K562 (cell line): Measurements from ENCODE around the gene LHPP. TPM values are rescaled to one million over a fixed set of nuclear protein-coding genes. Genes with fewer than 3 reads are reported as not detected.

Source experiments
- ATAC-seq: fragments of 200-7000 bp; cut with Tn5 transposase; 3 replicates; pipeline ENCODE4 v1.9.1; 2020; ENCODE audit warnings: moderate library complexity
- BruUV-seq: library from RNA; stranded (reverse); fragments of 400-500 nt; replicated peaks from 2 replicates; lab custom pipeline; 2021; lab: Mats Ljungman, UMichigan
- CTCF ChIA-PET: fragments of 300-600 bp; formaldehyde crosslinking; extraction: SDS; loops from one replicate; lab custom pipeline; 2021; ENCODE audit warnings: low intra/inter-chr PET ratio; lab: Yijun Ruan, JAX
- POLR2A ChIA-PET: fragments of 300-600, 350-650 bp; sonication (Branson Sonifier 250); formaldehyde crosslinking; extraction: SDS; loops from one replicate; lab custom pipeline; 2021; ENCODE audit warnings: antibody characterized with exemption, inconsistent platforms; lab: Yijun Ruan, JAX
- DNase-seq, 4 experiments: peaks; one replicate each; pipeline versions ENCODE4 v3.0.0 to v3.0.0-alpha.2; 2011 to 2018; ENCODE audit warnings: low spot score in 3 of 4, mixed read lengths in 3 of 4; ENCODE audit errors: extremely low read depth in 1 of 4
- FAIRE-seq: peaks from 2 replicates; lab custom pipeline; 2011; peaks lifted over from hg19 to GRCh38; lab: Jason Lieb, UNC
- H2AFZ ChIP-seq: 2 replicates; pipeline ENCODE4 v1.6.0; 2011; ENCODE audit warnings: low read depth, low read length, control low read depth, inconsistent platforms
- H3K27ac ChIP-seq: fragments of 200-600 bp; 3 replicates; pipeline ENCODE4 v1.8.0; 2011; ENCODE audit warnings: low read depth, mild to moderate bottlenecking, control low read depth, inconsistent platforms, low read length, moderate library complexity, mixed read lengths; ENCODE audit errors: extremely low read depth
- H3K27me3 ChIP-seq, 2 experiments: fragments of 300-600 bp in 1 of 2; 2 replicates in 1 of 2; 3 replicates in 1 of 2; pipeline versions ENCODE4 v1.6.0 to v1.8.0; 2011; ENCODE audit warnings: inconsistent platforms in 2 of 2, low read length in 2 of 2, mild to moderate bottlenecking in 1 of 2, mixed read lengths in 1 of 2, moderate library complexity in 1 of 2; ENCODE audit not compliant: control insufficient read depth in 2 of 2, insufficient read depth in 2 of 2
- H3K36me3 ChIP-seq: fragments of 300-600 bp; 3 replicates; pipeline ENCODE4 v1.8.0; 2011; ENCODE audit warnings: mild to moderate bottlenecking, low read length, inconsistent platforms; ENCODE audit not compliant: control insufficient read depth, insufficient read depth
- H3K4me1 ChIP-seq, 2 experiments: fragments of 200-600 bp in 1 of 2; replicated peaks in 1 of 2; 2 replicates in 1 of 2; 3 replicates in 1 of 2; pipeline versions ENCODE4 v1.5.1 to v1.8.0; 2011; ENCODE audit warnings: inconsistent platforms in 2 of 2, low read length in 2 of 2, mild to moderate bottlenecking in 1 of 2, mixed read lengths in 1 of 2, moderate library complexity in 1 of 2; ENCODE audit not compliant: control insufficient read depth in 2 of 2, insufficient read depth in 2 of 2
- H3K4me2 ChIP-seq: 2 replicates; pipeline ENCODE4 v1.6.1; 2011; ENCODE audit warnings: low read length, control low read depth, inconsistent platforms, mixed read lengths; ENCODE audit not compliant: insufficient read depth
- H3K4me3 ChIP-seq: fragments of 200-600 bp; sonication (generic), shearing (Covaris generic); 2 replicates; pipeline ENCODE4 v1.5.1; 2016; ENCODE audit warnings: control low read depth, inconsistent platforms
- H3K79me2 ChIP-seq: fragments of 200-600 bp; 3 replicates; pipeline ENCODE4 v1.8.0; 2011; ENCODE audit warnings: low read length, inconsistent platforms; ENCODE audit not compliant: control insufficient read depth, insufficient read depth
- H3K9ac ChIP-seq, 2 experiments: 2 replicates each; pipeline versions ENCODE4 v1.6.0 to v1.6.1; 2011; ENCODE audit warnings: low read depth in 2 of 2, low read length in 2 of 2, control low read depth in 1 of 2, inconsistent platforms in 1 of 2, mild to moderate bottlenecking in 1 of 2, mixed read lengths in 1 of 2; ENCODE audit not compliant: insufficient read depth in 1 of 2
- H3K9me1 ChIP-seq: one replicate; pipeline ENCODE4 v1.6.0; 2011; ENCODE audit warnings: inconsistent platforms, mild to moderate bottlenecking, low read length, moderate library complexity; ENCODE audit not compliant: control insufficient read depth, insufficient read depth
- H3K9me3 ChIP-seq: replicated peaks from 2 replicates; pipeline ENCODE4 v1.5.1; 2011; ENCODE audit warnings: low read depth, low read length, inconsistent platforms; ENCODE audit not compliant: control insufficient read depth, insufficient read depth
- H4K20me1 ChIP-seq: replicated peaks from 2 replicates; pipeline ENCODE4 v1.6.1; 2011; ENCODE audit warnings: low read length, inconsistent platforms, mixed read lengths; ENCODE audit not compliant: control insufficient read depth, insufficient read depth
- ARID2 ChIP-seq: fragments of 450-650 bp; IDR thresholded peaks from 2 replicates; pipeline ENCODE4 v1.6.1; 2017; ENCODE audit warnings: antibody characterized with exemption, mild to moderate bottlenecking
- DDX20 ChIP-seq: fragments of 450-650 bp; IDR thresholded peaks from 2 replicates; pipeline ENCODE4 v1.6.1; 2016; ENCODE audit warnings: missing genetic modification characterization, low read depth, mild to moderate bottlenecking, missing compliant biosample characterization, moderate library complexity
- ESRRA ChIP-seq: fragments of 450-650 bp; IDR thresholded peaks from 2 replicates; pipeline ENCODE4 v1.6.1; 2014; ENCODE audit warnings: low read depth, mild to moderate bottlenecking, moderate library complexity, borderline replicate concordance
- ESRRB ChIP-seq: fragments of 250-450 bp; sonication (Bioruptor Pico); IDR thresholded peaks from 2 replicates; pipeline ENCODE4 v1.5.0; 2020; ENCODE audit warnings: mild to moderate bottlenecking, moderate library complexity, borderline replicate concordance
- FOXJ2 ChIP-seq: fragments of 200-800 bp; sonication (Bioruptor generic); IDR thresholded peaks from 2 replicates; pipeline ENCODE4 v1.6.1; 2016; ENCODE audit warnings: missing genetic modification characterization, missing compliant biosample characterization
- NEUROD1 ChIP-seq: fragments of 150-350 bp; IDR thresholded peaks from 2 replicates; pipeline ENCODE4 v1.6.1; 2014; ENCODE audit warnings: borderline replicate concordance, low read length, low read depth; ENCODE audit not compliant: partially characterized antibody
- NFE2 ChIP-seq: IDR thresholded peaks from 2 replicates; pipeline ENCODE4 v1.6.1; 2014; ENCODE audit warnings: antibody characterized with exemption, low read depth
- NFIX ChIP-seq: fragments of 250-450 bp; sonication (Bioruptor Pico); IDR thresholded peaks from 2 replicates; pipeline ENCODE4 v1.4.0; 2020; ENCODE audit warnings: low read depth, mild to moderate bottlenecking, moderate library complexity
- NFRKB ChIP-seq: fragments of 450-650 bp; IDR thresholded peaks from 2 replicates; pipeline ENCODE4 v1.6.1; 2016; ENCODE audit warnings: low read depth
- NR1H2 ChIP-seq: sonication (generic); formaldehyde crosslinking; IDR thresholded peaks from 2 replicates; pipeline ENCODE4 v1.4.0; 2020; ENCODE audit warnings: mild to moderate bottlenecking, missing genetic modification reagents
- NR2C2 ChIP-seq, 2 experiments: fragments of 200-800 bp in 1 of 2; sonication (Bioruptor generic) in 1 of 2; sonication (generic) in 1 of 2; formaldehyde crosslinking in 1 of 2; IDR thresholded peaks; 2 replicates each; pipeline versions ENCODE4 v1.6.1 to v1.8.0; 2016 to 2022; ENCODE audit warnings: mild to moderate bottlenecking in 1 of 2, missing compliant biosample characterization in 1 of 2, missing genetic modification characterization in 1 of 2, missing genetic modification reagents in 1 of 2
- POLR2H ChIP-seq: IDR thresholded peaks from 2 replicates; pipeline ENCODE4 v1.6.1; 2016; ENCODE audit warnings: missing genetic modification characterization, low read depth, mild to moderate bottlenecking, control low read depth, missing compliant biosample characterization, moderate library complexity
- PRMT5 ChIP-seq: sonication (generic); formaldehyde crosslinking; IDR thresholded peaks from 2 replicates; pipeline ENCODE4 v1.5.0; 2020; ENCODE audit warnings: missing genetic modification reagents
- SAP30 ChIP-seq: fragments of 200-600 bp; sonication (generic); IDR thresholded peaks from 2 replicates; pipeline ENCODE4 v1.6.1; 2012; ENCODE audit warnings: borderline replicate concordance, low read depth, mild to moderate bottlenecking, moderate library complexity, low read length, control low read depth, inconsistent platforms; ENCODE audit not compliant: insufficient read depth, poor library complexity, severe bottlenecking
- SIN3A ChIP-seq, 2 experiments: fragments of 150-350 bp in 1 of 2; IDR thresholded peaks; 2 replicates each; pipeline ENCODE4 v1.6.1; 2011 to 2016; ENCODE audit warnings: borderline replicate concordance in 2 of 2, low read depth in 2 of 2, low read length in 2 of 2, mild to moderate bottlenecking in 2 of 2, moderate library complexity in 2 of 2; ENCODE audit not compliant: control insufficient read depth in 1 of 2
- SMAD4 ChIP-seq: fragments of 250-450 bp; sonication (Bioruptor Pico); conservative IDR thresholded peaks from 2 replicates; pipeline ENCODE4 v1.8.0; 2021; ENCODE audit warnings: inconsistent platforms, mild to moderate bottlenecking, moderate library complexity
- SMARCA4 ChIP-seq: fragments of 450-650 bp; IDR thresholded peaks from 2 replicates; pipeline ENCODE4 v1.6.1; 2016
- SNAPC5 ChIP-seq: fragments of 250-450 bp; sonication (Bioruptor Pico); IDR thresholded peaks from 2 replicates; pipeline ENCODE4 v1.8.0; 2021; ENCODE audit warnings: moderate library complexity, mild to moderate bottlenecking, inconsistent platforms
- ZBED1 ChIP-seq: IDR thresholded peaks from 2 replicates; pipeline ENCODE4 v1.6.1; 2014
- ZNF778 ChIP-seq: fragments of 450-650 bp; formaldehyde crosslinking; IDR thresholded peaks from 2 replicates; pipeline ENCODE4 v1.4.0; 2020; ENCODE audit warnings: mild to moderate bottlenecking, moderate library complexity
- ZNF79 ChIP-seq: fragments of 250-450 bp; sonication (Bioruptor Pico); IDR thresholded peaks from 2 replicates; pipeline ENCODE4 v1.4.0; 2020; ENCODE audit warnings: low read depth, mild to moderate bottlenecking, moderate library complexity
- WGBS: fragments of 100-300 bp; shearing (Covaris generic); methylation state at CpG from one replicate; pipeline ENCODE4 v1.1.6; 2016; ENCODE audit warnings: low coverage, mixed read lengths; ENCODE audit not compliant: insufficient coverage; ENCODE audit errors: missing lambda C conversion rate; 5-methylcytosine and 5-hydroxymethylcytosine counted together
- in situ Hi-C: fragments of 300-500 bp; cut with MboI; formaldehyde crosslinking; loops from 4 replicates; pipeline ENCODE4 v1.15.0; 2018; ENCODE audit warnings: inconsistent platforms, mixed read lengths
- intact Hi-C: fragments of 100-400 bp; cut with micrococcal nuclease; formaldehyde crosslinking; loops from 2 replicates; pipeline ENCODE4 v1.14.2; 2022
- polyA plus RNA-seq, 8 experiments: library from polyadenylated mRNA; depleted of rRNA in 4 of 8; stranded (reverse) in 5 of 8; unstranded in 3 of 8; fragments of >200 nt; fragmentation: Nextera tagmentation in 2 of 8; fragmentation: Illumina TruSeq in 1 of 8; extraction: Ambion mirVana in 2 of 8; extraction: Trizol in 1 of 8; gene quantifications; 2 replicates each; pipeline versions ENCODE4 v1.2.1 to v1.2.3, GENCODE V29; 2011 to 2014; ENCODE audit warnings: inconsistent platforms in 1 of 8, missing spikeins in 1 of 8
- total RNA-seq, 7 experiments: library from RNA; depleted of rRNA in 6 of 7; stranded (reverse); fragments of >200 nt in 6 of 7; fragmentation: Illumina TruSeq in 2 of 7; extraction: Trizol in 2 of 7; gene quantifications; 2 replicates each; pipeline versions ENCODE4 v1.2.1 to v1.2.3, GENCODE V29; 2011 to 2021; ENCODE audit warnings: low replicate concordance in 1 of 7
- TF ChIP-seq, protein P1 (sequence below): fragments of 250-450 bp; sonication (Bioruptor Pico); IDR thresholded peaks from 2 replicates; pipeline ENCODE4 v1.8.0; 2021; ENCODE audit warnings: mild to moderate bottlenecking, moderate library complexity

Gene LHPP
- total and polyA plus RNA-seq, 9 of the 15 experiments (the other 6 are each of a cell fraction or from before 2014, with no cell fraction given) = 0.34 to 7.4 (median 3.0) TPM

DNA sequence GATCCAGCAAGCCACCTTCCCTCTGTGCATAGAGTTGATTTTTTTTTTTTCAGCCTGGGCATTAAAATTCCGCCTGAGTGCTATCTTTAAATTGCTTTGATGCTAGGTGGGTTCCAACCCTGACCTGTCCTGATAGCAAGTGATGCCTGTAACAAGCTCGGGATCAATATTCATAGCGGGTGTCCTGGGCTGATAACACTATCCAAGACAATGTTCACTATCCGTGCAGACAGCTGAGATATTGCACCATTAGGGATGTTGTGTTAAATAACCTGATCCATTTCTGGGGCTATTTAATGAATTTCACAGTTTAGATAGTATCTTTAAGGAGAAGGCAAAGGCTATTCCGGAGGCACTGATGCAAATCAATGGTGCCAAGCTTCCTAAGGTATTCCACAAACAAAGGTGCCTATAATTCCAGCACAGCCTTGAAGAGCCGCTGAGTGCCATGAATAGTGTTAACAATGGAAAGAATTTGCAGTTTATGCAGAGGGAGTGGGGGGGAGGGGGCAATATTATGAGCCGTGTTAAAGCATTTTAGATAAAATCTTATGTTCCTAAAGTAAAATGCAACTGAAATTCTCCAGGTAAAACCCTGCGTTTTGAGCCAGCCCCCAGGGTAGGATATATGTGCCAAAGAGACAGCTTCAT, 7.5 kb upstream of the LHPP start:
- no peaks in the 10 kb centered on the region for H3K9me3 ChIP-seq
- no peak overlapping the region; the same call in 1 of the 2 replicates for H3K4me2 ChIP-seq
- no peaks in the 10 kb centered on the region for H3K36me3 ChIP-seq
- FAIRE-seq (no peak), DNase-seq (peak; percentile 21 to 62 (median 56)), ATAC-seq (peak; percentile 45; the same call in 2 of the 3 replicates)
- H3K27me3 ChIP-seq = no peaks in the 10 kb centered on the region
- BruUV-seq = no TSS peak
- no peaks in the 10 kb centered on the region for H3K9me1 ChIP-seq
- WGBS = 4% methylated on average over 8 of the region's 8 CpGs
- CTCF ChIA-PET = no interaction called here
- POLR2A ChIA-PET = interaction anchor here (0.7 to 1.0 kb wide), 2 partner anchors 35 to 61 kb away, joined by 3 read pairs; partner anchors contain the start of gene OAT
- in situ Hi-C loops (no loop called here), intact Hi-C loops (no loop called here)
- H3K79me2 ChIP-seq = no peaks in the 10 kb centered on the region
- no peak overlapping the region for H3K4me3 ChIP-seq
- H4K20me1 ChIP-seq = no peaks in the 10 kb centered on the region
- peaks cover 0 to 15% of the 10 kb centered on the region in 2 experiments; a peak in 4 of 5 replicates for H3K4me1 ChIP-seq
- no peak overlapping the region for H3K27ac ChIP-seq
- no peak overlapping the region for H3K9ac ChIP-seq
- H2AFZ ChIP-seq = 0 out of 2 replicates have a peak overlapping the region, but pooled peaks have one; percentile 23
- TF ChIP-seq NR2C2 (CRISPR knock-in tag; IDR thresholded peaks at IDR 0.05) (no peak), NR2C2 (tag; IDR thresholded peaks at IDR 0.05) (no peak), FOXJ2 (tag) (no peak), SMARCA4 (peak; percentile 29; the same call in 1 of the 2 replicates), NR1H2 (CRISPR knock-in tag) (no peak), NEUROD1 (no peak), ESRRA (no peak), DDX20 (tag) (no peak), NFE2 (no peak), ZNF778 (CRISPR knock-in tag) (no peak), ZBED1 (no peak), NFIX (no peak), POLR2H (no peak), ZNF79 (CRISPR knock-in tag) (no peak), SAP30 (no peak), ESRRB (CRISPR knock-in tag) (no peak), SNAPC5 (CRISPR knock-in tag) (no peak), NFRKB (no peak), SIN3A (IDR thresholded peaks at IDR 0.05; ENCODE audit: borderline replicate concordance in 2 of 2, control insufficient read depth in 1 of 2, low read depth in 2 of 2, low read length in 2 of 2) (no peak), ARID2 (no peak), PRMT5 (CRISPR knock-in tag) (no peak), SMAD4 (CRISPR knock-in tag) (no peak)
- TF ChIP-seq, protein P1, sequence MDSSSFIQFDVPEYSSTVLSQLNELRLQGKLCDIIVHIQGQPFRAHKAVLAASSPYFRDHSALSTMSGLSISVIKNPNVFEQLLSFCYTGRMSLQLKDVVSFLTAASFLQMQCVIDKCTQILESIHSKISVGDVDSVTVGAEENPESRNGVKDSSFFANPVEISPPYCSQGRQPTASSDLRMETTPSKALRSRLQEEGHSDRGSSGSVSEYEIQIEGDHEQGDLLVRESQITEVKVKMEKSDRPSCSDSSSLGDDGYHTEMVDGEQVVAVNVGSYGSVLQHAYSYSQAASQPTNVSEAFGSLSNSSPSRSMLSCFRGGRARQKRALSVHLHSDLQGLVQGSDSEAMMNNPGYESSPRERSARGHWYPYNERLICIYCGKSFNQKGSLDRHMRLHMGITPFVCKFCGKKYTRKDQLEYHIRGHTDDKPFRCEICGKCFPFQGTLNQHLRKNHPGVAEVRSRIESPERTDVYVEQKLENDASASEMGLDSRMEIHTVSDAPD (CRISPR knock-in tag) = no peak
